IPS-18c (cell line): ENCODE measurements around the gene XPC.

Experiments used
- H3K4me3 ChIP-seq: 2 replicates; pipeline ENCODE4 v1.7.0; 2013; ENCODE audit warnings: low read depth, mild to moderate bottlenecking, low read length, moderate library complexity; ENCODE audit not compliant: insufficient read depth
- H3K9me3 ChIP-seq: one replicate; pipeline ENCODE4 v1.6.1; 2013; ENCODE audit warnings: mild to moderate bottlenecking, low read length, moderate library complexity; ENCODE audit not compliant: control insufficient read depth, insufficient read depth

XPC gene

GRCh38 chr3:14210843-14211594 lies 32.6 kb upstream of the XPC start:
- no peaks in the 10 kb centered on the region for H3K9me3 ChIP-seq
- H3K4me3 ChIP-seq = no peak overlapping the region

DNA sequence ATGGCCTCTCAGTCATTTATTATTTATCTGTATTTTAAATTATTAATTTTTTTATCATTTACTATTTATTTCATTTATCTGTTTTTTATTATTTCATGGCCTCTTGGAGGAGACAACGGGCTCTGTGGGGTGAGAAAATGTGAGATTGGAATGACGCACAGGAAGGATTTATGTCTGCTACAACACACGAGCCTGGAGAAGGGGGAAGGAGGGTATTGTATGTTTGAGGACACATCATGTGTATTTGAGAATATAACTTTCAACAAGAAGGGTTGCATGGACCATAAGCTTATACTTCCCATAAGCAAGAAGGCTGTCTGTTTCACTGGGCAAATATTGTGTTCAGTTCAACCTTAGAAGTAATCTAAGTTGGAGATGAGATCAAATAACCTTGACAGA lies 31.9 kb upstream of the XPC start:
- Histone ChIP-seq H3K4me3 (no peak overlapping the region), H3K9me3 (no peaks in the 10 kb centered on the region)

DNA sequence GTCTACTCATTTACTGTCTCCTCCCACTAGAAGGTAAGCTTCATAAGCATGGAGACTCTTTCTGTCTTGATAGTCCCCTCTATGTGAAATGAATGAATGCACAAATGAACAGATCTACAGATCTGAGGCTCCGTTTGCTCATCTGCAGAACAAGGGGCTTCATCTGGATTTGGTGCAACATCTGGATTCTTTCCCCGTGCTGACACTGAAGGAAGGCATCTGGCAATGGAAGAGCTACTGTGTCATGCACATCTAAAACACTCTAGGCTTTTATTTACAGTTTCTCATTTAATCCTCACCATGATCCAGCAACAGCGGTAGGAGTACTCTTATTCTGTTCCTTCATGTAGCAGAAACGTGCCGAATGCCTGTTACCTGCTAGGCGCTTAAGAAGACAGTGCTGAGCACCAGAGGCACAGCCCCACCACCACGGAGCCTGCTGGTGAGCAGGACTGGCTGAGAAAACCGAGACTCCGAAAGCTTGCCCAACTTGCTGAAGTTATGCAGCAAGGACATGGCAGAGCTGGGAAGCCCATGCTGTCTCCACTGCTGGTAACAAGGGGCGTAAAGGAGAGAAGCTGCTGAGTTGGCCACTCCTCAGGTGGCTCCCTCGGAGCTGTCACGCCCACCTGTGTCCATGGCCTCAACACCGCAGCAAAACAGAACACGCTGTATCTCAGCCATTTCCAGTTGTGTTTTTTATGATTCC lies 31.3 kb upstream of the XPC start:
- Histone ChIP-seq H3K4me3 (no peak overlapping the region), H3K9me3 (no peaks in the 10 kb centered on the region)

- H3K4me3 ChIP-seq = no peak overlapping the region
- no peaks in the 10 kb centered on the region for H3K9me3 ChIP-seq
Measured at GRCh38 chr3:14208977-14209394, 30.6 kb upstream of the XPC start.

DNA sequence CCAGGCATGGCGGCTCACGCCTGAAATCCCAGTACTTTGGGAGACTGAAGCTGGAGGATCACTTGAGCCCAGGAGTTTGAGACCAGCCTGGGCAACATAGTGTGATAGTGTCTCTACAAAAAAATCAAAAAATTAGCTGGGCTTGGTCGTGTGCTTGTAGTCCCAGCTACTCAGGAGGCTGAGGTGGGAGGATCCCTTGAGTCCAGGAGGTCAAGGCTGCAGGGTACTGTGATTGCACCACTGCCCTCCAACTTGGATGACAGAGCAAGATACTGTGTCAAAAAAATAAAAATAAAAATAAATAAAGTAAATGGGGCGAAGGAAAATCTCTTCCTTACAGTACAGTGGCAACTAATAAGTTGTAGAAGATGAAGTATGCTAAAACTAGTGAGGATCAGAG lies 29.8 kb upstream of the XPC start:
- Histone ChIP-seq H3K9me3 (no peaks in the 10 kb centered on the region), H3K4me3 (no peak overlapping the region)

GRCh38 chr3:14206548-14207177 lies 28.3 kb upstream of the XPC start:
- H3K9me3 ChIP-seq = no peaks in the 10 kb centered on the region
- H3K4me3 ChIP-seq = no peak overlapping the region

DNA sequence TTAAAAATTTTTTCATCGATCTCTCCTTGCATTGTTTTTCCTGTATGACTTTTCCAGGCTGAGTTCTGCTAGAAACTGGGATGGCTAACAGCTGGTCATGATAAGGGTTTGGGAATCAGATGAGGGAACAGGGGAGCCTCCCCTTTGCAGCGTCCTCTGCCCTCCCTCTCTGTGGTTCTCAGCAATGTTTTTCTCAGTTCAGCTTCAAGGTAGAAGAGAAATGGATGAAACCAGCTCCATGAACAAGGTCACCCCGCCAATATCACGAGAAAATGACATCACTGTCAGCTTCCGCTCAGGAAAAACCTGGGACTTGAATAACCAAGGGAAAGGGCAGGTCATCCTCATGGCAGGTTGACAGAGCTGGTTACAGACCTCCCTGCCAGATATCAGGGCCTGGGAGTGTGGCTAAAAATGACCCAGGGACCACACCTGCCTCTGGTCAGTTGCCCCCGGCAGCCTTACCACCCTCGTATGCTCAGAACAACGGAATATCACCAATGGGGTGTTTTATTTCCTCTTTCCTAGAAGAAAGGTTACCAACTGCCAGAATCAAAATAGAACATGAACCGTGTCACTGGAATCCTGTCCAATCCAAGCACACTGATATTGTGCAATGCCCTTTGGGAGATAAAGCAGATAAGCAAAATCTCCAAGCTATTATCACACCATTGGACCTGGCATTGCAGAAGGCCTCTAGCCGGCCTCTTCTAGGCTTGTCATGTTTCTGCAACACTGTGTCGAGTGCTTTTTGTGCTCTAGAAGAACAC lies 26.3 kb upstream of the XPC start:
- H3K4me3 ChIP-seq = no peak overlapping the region
- no peaks in the 10 kb centered on the region for H3K9me3 ChIP-seq

GRCh38 chr3:14203521-14204079 lies 25.2 kb upstream of the XPC start:
- Histone ChIP-seq H3K9me3 (no peaks in the 10 kb centered on the region), H3K4me3 (no peak overlapping the region)

- no peak overlapping the region for H3K4me3 ChIP-seq
Measured at GRCh38 chr3:14202874-14203520, 24.6 kb upstream of the XPC start.

GRCh38 chr3:14201940-14202684 lies 23.7 kb upstream of the XPC start:
- Histone ChIP-seq H3K9me3 (no peaks in the 10 kb centered on the region), H3K4me3 (no peak overlapping the region)

More at GRCh38 chr3:14202874-14203520, 24.6 kb upstream of the XPC start:
- H3K9me3 ChIP-seq = no peaks in the 10 kb centered on the region

DNA sequence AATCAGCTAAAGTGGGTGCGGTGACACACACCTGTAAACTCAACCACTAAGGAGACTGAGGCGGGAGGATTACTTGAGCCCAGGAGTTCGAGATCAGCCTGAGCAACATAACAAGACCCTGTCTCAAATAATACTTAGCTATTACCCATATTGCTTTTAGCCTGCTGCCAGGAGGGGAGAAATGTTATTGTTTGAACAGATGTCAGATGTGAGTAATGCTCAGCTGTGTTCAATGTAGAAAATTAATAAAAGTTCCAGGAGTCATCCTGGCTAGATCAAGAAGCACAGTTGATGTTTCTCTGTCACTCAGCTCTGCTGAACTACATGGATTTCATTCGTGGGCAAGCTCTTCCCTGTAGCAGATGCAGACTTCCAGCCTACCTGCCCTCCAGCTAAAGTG lies 22.4 kb upstream of the XPC start:
- Histone ChIP-seq H3K4me3 (no peak overlapping the region), H3K9me3 (no peaks in the 10 kb centered on the region)

DNA sequence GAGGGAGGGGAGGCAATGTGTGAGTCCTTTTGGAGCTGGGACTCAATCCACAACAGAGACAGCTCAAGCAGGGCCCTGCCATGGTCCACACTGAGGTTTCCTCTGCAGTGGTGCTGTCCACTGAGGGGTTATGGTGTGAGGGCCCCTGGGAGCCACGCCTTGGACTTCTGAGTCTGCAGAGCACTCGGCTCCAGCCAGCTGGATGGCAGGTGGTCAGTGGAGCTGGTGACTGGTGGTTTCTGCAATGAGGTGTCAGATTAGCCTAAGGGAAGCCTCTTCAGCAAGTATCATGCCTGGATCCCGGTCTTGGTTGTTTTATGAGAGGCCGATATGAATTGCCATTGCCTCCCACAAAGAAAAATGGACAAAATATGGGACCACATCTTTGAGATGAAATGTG lies 21.9 kb upstream of the XPC start:
- H3K9me3 ChIP-seq = no peaks in the 10 kb centered on the region
- no peak overlapping the region for H3K4me3 ChIP-seq

GRCh38 chr3:14199641-14200040 lies 21.2 kb upstream of the XPC start:
- Histone ChIP-seq H3K4me3 (no peak overlapping the region), H3K9me3 (no peaks in the 10 kb centered on the region)

GRCh38 chr3:14194865-14195264 lies 16.5 kb upstream of the XPC start:
- no peaks in the 10 kb centered on the region for H3K9me3 ChIP-seq
- no peak overlapping the region for H3K4me3 ChIP-seq

DNA sequence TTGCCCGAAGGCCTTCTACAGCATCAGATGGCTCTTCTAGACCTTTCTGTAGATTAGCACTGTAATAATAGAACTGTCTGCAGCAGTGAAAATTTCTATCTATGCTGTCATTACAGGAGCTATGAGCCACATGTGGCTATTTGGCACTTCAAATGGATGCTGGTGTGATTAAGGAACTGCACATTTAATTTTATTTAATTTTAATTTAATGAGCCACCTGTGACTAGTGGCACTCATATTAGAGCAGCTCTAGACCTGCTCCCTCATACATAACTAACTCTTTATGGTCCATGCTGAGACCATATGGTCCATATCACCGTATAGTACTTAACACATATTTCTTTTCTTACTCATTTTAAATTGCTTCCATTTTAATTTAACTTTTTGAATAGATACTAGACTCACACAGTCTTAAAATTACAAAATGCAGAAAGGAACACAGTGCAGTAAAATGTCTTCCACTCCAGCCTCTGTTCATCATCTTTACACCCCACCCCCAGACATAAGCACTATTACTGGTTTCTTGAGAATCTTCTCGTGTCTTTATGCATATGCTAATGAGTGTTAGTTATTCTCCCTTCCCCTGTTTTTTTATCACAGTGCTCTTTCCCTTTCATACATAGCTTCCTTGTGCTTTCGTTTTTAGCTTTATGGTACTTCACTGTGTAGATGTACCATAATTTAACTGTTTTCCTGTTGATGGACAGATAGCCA lies 9.8 kb upstream of the XPC start:
- H3K4me3 ChIP-seq = no peak overlapping the region
- H3K9me3 ChIP-seq = no peaks in the 10 kb centered on the region
